Fibroblast of the aortic adventitia (primary cell): ENCODE data around the gene CYB561. TPM values are rescaled to one million over a fixed set of nuclear protein-coding genes. Genes with fewer than 3 reads are reported as not detected.

ENCODE experiments used
- DNase-seq: peaks from one replicate; pipeline ENCODE4 v3.0.0-alpha.2; 2010; ENCODE audit warnings: low read depth
- H3K4me3 ChIP-seq: 2 replicates; pipeline ENCODE4 v1.5.1; 2011; ENCODE audit warnings: low read depth, mild to moderate bottlenecking, control low read depth, low read length, moderate library complexity
- CTCF ChIP-seq: IDR thresholded peaks from 2 replicates; pipeline ENCODE4 v1.5.1; 2011; ENCODE audit warnings: mild to moderate bottlenecking, low read length, control low read depth, inconsistent platforms; ENCODE audit not compliant: insufficient read depth
- total RNA-seq: library from RNA; depleted of rRNA; stranded (reverse); fragments of >200 nt; gene quantifications from 2 replicates; pipeline ENCODE4 v1.2.3, GENCODE V29; 2012; ENCODE audit warnings: low replicate concordance

The CYB561 gene
- total RNA-seq, 1 donor = 29.5 TPM

GRCh38 chr17:63440127-63440769, 5.9 kb downstream of the CYB561 start:
- TF ChIP-seq CTCF = no peak
- no peak for DNase-seq
- no peak overlapping the region for H3K4me3 ChIP-seq

- TF ChIP-seq CTCF = no peak
- peak; percentile 66 for DNase-seq
- no peak overlapping the region for H3K4me3 ChIP-seq
Observed at GRCh38 chr17:63439687-63440086, 6.4 kb downstream of the CYB561 start.

- no peak for TF ChIP-seq CTCF
- no peak for DNase-seq
- no peak overlapping the region for H3K4me3 ChIP-seq
Observed at GRCh38 chr17:63438092-63439051, 7.7 kb downstream of the CYB561 start.

GRCh38 chr17:63437287-63438091, 8.6 kb downstream of the CYB561 start:
- peak overlapping the region; percentile 45 for H3K4me3 ChIP-seq
- DNase-seq = peak; percentile 30

GRCh38 chr17:63436523-63437110, 9.5 kb downstream of the CYB561 start:
- peak overlapping the region; percentile 45 for H3K4me3 ChIP-seq
- TF ChIP-seq CTCF = peak; percentile 37
- DNase-seq = peak; percentile 66

More at GRCh38 chr17:63437287-63438091, 8.6 kb downstream of the CYB561 start:
- TF ChIP-seq CTCF = no peak
